ENCODE results near the gene FOSL2.

FOSL2 gene

DNA sequence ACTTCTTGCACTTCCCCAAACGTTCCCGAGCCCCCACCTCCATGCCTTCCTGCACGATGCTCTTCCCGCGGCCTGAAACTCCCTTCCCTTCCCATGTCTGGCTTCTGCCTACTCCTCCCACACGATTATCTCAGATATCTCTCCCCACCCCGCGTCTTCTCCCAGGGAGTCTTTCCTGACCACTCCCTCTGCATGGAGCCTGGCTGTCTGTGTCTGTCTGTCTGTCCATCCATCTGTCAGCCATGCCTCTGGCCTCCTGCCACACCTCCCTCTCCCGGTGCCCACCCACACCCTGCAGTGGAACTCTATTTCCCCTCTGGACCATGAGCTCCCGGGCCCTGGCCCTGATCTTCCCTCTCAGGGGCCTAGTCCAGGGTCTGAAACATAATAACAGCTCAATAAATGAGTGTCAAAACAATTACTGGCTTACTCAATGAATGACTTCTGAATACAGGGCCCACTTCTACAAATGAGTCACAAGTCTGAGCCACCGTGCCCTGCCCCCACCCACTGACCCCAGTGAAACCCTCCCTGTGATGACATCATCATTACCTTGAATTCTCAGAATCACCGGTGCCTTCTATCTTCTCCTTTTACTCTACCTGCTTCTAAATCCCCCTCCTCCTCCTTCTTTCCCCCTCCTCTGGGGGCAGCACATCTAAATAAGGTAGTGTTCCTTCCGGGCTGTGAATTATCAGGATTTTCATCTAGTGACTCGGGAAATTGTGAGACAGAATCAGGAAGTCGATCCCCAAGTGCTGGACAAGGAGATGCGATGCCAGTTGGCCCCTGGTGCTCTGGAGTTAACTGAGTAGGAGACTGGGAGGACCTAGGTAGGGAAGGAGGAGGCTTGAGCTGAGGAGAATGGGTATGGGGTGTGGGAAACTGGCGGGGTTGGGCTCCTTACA, 57.1 kb downstream of the FOSL2 start:
- Histone ChIP-seq H3K4me1 (ENCODE audit: insufficient read depth, insufficient read length) (no peaks in the 10 kb centered on the region), H3K9me3 (ENCODE audit: insufficient read depth, low read length) (no peaks in the 10 kb centered on the region), H3K27me3 (ENCODE audit: insufficient read depth, insufficient read length) (no peaks in the 10 kb centered on the region), H3K36me3 (ENCODE audit: insufficient read depth, insufficient read length, low read length) (no peaks in the 10 kb centered on the region), H3K9ac (ENCODE audit: insufficient read length, low read depth) (no peak overlapping the region), H3K4me3 (ENCODE audit: insufficient read length, low read depth) (no peak overlapping the region)
- no peak for DNase-seq (ENCODE audit: low read depth, low spot score)
- TF ChIP-seq YY1 (IDR thresholded peaks at IDR 0.05; ENCODE audit: insufficient read depth, insufficient read length) (no peak), SUZ12 (IDR thresholded peaks at IDR 0.05; ENCODE audit: extremely low read depth, insufficient read depth, insufficient read length) (no peak), ZNF274 (IDR thresholded peaks at IDR 0.05; ENCODE audit: low read depth, low read length) (no peak)

DNA sequence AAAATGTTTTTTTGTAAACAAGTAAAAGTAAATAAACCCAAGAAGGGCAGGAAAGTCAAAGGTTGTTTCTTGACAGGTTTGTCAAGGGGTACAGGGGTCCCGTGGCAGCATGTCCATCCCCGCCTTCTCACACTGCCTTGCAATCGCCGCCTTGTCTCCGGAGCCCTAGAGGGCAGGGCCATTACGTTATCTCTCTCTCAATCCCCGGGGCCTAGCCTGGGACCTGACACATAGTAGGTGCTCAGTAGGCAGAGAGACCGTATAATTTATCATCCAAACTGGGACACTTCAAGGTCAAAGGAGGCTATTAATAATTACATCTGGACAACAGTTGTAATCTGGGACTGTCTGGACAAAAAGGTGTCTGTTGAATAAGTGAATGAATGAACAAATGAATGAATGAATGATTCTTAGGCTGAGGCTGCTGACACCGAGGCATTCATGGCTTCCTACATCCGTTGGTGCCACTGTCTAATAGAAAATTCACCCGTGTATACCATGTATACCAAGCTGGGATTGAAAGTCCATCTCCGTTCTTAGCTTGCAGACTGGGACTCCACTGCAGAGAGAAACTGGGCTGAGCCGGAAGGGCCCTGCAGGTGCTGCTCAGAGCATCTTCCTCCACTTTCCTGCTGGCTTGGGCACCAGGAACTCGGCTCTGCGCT, 58.4 kb downstream of the FOSL2 start:
- no peaks in the 10 kb centered on the region for H3K4me1 ChIP-seq (ENCODE audit: insufficient read depth, insufficient read length)
- no peaks in the 10 kb centered on the region for H3K36me3 ChIP-seq (ENCODE audit: insufficient read depth, insufficient read length, low read length)
- TF ChIP-seq YY1 (IDR thresholded peaks at IDR 0.05; ENCODE audit: insufficient read depth, insufficient read length), result no peak
- no peak for TF ChIP-seq ZNF274 (IDR thresholded peaks at IDR 0.05; ENCODE audit: low read depth, low read length)
- no peak for TF ChIP-seq SUZ12 (IDR thresholded peaks at IDR 0.05; ENCODE audit: extremely low read depth, insufficient read depth, insufficient read length)
- DNase-seq (ENCODE audit: low read depth, low spot score), result no peak
- H3K9ac ChIP-seq (ENCODE audit: insufficient read length, low read depth), result no peak overlapping the region
- no peaks in the 10 kb centered on the region for H3K9me3 ChIP-seq (ENCODE audit: insufficient read depth, low read length)
- no peaks in the 10 kb centered on the region for H3K27me3 ChIP-seq (ENCODE audit: insufficient read depth, insufficient read length)
- no peak overlapping the region for H3K4me3 ChIP-seq (ENCODE audit: insufficient read length, low read depth)

DNA sequence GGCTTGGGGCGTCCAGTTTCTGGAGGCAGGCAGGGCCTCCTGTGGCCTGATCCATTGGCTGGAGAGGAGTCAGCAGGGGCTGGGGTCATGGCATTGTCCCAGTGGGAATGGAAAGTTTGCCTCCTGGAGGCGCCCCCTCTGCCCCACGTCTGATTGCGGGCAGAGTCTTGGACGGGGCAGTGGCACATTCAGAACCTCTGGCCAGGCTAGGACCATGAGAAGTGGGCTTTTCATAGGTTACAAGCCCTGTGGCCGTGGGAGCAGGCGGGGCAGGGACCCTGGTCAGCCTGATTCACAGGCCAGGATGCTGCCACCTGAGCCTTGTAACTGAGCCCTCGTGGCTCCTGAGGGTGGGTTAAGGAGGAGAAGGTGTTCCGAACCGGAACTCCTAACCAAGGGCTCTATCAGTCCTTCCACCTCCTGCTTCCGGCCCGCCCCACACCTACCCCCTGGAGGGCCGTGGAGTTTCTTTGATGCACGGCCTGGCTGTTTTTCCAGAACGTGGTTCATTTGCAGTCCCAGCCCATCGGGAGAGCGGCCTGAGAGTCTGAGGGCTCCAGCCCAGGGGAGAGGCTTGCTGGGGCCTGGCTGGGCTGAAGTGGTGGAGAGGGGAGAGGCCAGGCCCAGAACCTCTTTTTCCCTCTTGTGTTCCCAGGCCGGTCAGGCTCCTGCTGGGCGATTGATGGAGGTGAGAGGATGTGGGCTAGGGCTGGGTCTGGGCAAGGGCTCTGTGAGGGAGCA, 59.3 kb downstream of the FOSL2 start:
- DNase-seq (ENCODE audit: low read depth, low spot score), result no peak

DNA sequence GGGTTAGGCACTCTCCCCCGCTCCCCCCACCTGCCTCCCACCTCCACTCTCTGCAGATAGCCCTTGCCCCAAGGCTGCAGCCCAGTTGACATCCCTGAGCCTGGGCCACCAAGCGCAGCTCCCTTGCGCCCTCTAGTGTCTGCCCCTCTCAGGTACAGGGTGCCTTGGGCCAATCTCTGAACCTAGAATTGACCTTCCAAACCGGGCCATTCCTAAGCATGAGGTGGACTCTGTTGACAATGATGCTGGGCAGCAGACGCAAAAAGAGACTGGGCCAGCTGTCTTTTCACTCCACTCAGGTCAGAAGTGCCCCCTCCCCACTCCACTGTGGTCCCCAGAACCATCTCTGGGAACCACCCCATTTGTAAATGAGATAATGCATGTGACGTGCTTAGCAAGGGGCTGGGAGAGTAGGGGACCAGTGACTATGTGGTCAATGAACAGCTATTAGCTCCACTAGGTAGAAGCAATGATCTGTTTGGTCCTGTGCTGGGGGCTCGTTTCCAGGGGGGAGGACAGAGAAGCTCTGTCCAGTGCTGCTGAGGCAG, 60.0 kb downstream of the FOSL2 start:
- no peaks in the 10 kb centered on the region for H3K9me3 ChIP-seq (ENCODE audit: insufficient read depth, low read length)
- no peaks in the 10 kb centered on the region for H3K36me3 ChIP-seq (ENCODE audit: insufficient read depth, insufficient read length, low read length)
- H3K27me3 ChIP-seq (ENCODE audit: insufficient read depth, insufficient read length), result no peaks in the 10 kb centered on the region
- TF ChIP-seq YY1 (IDR thresholded peaks at IDR 0.05; ENCODE audit: insufficient read depth, insufficient read length) (no peak), SUZ12 (IDR thresholded peaks at IDR 0.05; ENCODE audit: extremely low read depth, insufficient read depth, insufficient read length) (no peak), ZNF274 (IDR thresholded peaks at IDR 0.05; ENCODE audit: low read depth, low read length) (no peak)
- H3K9ac ChIP-seq (ENCODE audit: insufficient read length, low read depth), result peak overlapping the region; percentile 5
- H3K4me1 ChIP-seq (ENCODE audit: insufficient read depth, insufficient read length), result no peaks in the 10 kb centered on the region
- DNase-seq (ENCODE audit: low read depth, low spot score), result peak; percentile 58
- no peak overlapping the region for H3K4me3 ChIP-seq (ENCODE audit: insufficient read length, low read depth)

More for the DNA sequence above, 59.3 kb downstream of the FOSL2 start:
- no peak overlapping the region for H3K9ac ChIP-seq (ENCODE audit: insufficient read length, low read depth)
- TF ChIP-seq SUZ12 (IDR thresholded peaks at IDR 0.05; ENCODE audit: extremely low read depth, insufficient read depth, insufficient read length) (no peak), ZNF274 (IDR thresholded peaks at IDR 0.05; ENCODE audit: low read depth, low read length) (no peak), YY1 (IDR thresholded peaks at IDR 0.05; ENCODE audit: insufficient read depth, insufficient read length) (no peak)
- no peaks in the 10 kb centered on the region for H3K27me3 ChIP-seq (ENCODE audit: insufficient read depth, insufficient read length)
- H3K4me1 ChIP-seq (ENCODE audit: insufficient read depth, insufficient read length), result no peaks in the 10 kb centered on the region
- no peak overlapping the region for H3K4me3 ChIP-seq (ENCODE audit: insufficient read length, low read depth)
- H3K9me3 ChIP-seq (ENCODE audit: insufficient read depth, low read length), result no peaks in the 10 kb centered on the region
- H3K36me3 ChIP-seq (ENCODE audit: insufficient read depth, insufficient read length, low read length), result no peaks in the 10 kb centered on the region

DNA sequence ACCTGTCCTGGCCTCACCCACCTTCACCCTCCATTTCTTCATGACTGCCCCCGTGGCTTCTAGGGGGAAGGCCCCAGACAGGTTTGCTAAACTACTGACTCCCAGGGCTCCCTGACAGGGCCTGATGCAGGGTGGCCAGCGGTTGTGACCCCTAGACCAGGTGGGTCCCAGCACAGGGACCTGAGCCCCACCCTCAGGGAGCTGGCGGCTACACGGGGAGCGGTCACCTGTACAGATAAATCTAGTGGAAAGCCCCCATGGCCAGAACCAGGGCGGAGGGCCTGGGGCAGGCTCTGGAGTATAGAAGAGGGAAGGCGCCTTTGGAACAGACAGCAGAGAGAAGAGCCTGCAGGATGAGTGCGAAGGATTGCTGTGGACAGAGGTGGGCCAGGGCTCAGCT, 60.7 kb downstream of the FOSL2 start:
- TF ChIP-seq ZNF274 (IDR thresholded peaks at IDR 0.05; ENCODE audit: low read depth, low read length) (no peak), YY1 (IDR thresholded peaks at IDR 0.05; ENCODE audit: insufficient read depth, insufficient read length) (no peak), SUZ12 (IDR thresholded peaks at IDR 0.05; ENCODE audit: extremely low read depth, insufficient read depth, insufficient read length) (no peak)
- no peak overlapping the region for H3K9ac ChIP-seq (ENCODE audit: insufficient read length, low read depth)
- no peak overlapping the region for H3K4me3 ChIP-seq (ENCODE audit: insufficient read length, low read depth)

DNA sequence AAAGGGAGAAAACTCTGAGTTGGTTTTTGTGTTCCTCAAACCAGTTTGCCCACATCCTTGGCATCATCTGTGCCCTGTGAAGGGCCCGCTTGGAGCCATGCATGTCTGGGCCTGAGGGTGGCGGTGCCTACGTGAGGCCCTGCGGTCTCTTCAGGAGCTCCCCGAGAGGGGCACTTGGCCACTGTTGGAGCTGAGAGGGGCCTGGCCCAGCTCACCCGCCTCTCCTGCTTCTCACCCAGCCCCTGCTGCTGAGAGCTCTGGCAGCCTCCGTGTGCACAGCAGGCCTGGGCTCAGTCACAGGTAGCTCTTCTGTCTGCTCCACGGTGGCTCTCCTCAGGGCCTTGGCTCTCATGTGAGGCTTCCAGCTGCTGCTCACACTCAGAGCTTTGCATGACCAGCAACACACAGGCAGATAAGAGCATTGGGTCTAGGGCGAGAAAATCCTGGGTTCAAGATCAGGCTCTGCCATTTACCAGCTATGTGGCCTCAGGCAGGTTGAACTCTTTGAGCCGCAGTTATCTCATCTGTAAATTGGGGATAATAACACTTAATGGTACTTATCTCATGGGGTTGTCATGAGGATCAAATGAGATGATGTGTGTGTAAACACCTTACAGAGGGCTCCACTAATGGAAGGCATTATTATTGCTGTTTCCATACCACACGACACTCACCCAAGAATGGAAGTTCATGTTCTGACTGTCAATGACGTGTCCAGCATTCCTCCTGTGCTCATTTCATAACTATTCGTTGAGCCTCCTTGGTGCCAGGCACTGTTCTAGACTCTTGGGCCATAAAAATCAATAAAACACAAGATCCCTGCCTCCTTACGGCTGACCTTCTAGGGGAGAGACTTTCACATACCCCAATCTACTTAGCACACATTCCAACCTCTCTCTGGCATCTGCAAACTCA, 61.6 kb downstream of the FOSL2 start:
- H3K9me3 ChIP-seq (ENCODE audit: insufficient read depth, low read length), result no peaks in the 10 kb centered on the region
- TF ChIP-seq ZNF274 (IDR thresholded peaks at IDR 0.05; ENCODE audit: low read depth, low read length), result no peak
- TF ChIP-seq SUZ12 (IDR thresholded peaks at IDR 0.05; ENCODE audit: extremely low read depth, insufficient read depth, insufficient read length), result no peak
- TF ChIP-seq YY1 (IDR thresholded peaks at IDR 0.05; ENCODE audit: insufficient read depth, insufficient read length), result no peak

More for the DNA sequence above, 60.7 kb downstream of the FOSL2 start:
- H3K4me1 ChIP-seq (ENCODE audit: insufficient read depth, insufficient read length), result no peaks in the 10 kb centered on the region
- H3K9me3 ChIP-seq (ENCODE audit: insufficient read depth, low read length), result no peaks in the 10 kb centered on the region
- DNase-seq (ENCODE audit: low read depth, low spot score), result no peak
- no peaks in the 10 kb centered on the region for H3K36me3 ChIP-seq (ENCODE audit: insufficient read depth, insufficient read length, low read length)
- no peaks in the 10 kb centered on the region for H3K27me3 ChIP-seq (ENCODE audit: insufficient read depth, insufficient read length)

More for the DNA sequence above, 61.6 kb downstream of the FOSL2 start:
- Histone ChIP-seq H3K4me3 (ENCODE audit: insufficient read length, low read depth) (no peak overlapping the region), H3K36me3 (ENCODE audit: insufficient read depth, insufficient read length, low read length) (no peaks in the 10 kb centered on the region), H3K9ac (ENCODE audit: insufficient read length, low read depth) (no peak overlapping the region), H3K4me1 (ENCODE audit: insufficient read depth, insufficient read length) (no peaks in the 10 kb centered on the region), H3K27me3 (ENCODE audit: insufficient read depth, insufficient read length) (no peaks in the 10 kb centered on the region)
- no peak for DNase-seq (ENCODE audit: low read depth, low spot score)
